ENCODE data around the gene URGCP.

- TF ChIP-seq, protein P1, sequence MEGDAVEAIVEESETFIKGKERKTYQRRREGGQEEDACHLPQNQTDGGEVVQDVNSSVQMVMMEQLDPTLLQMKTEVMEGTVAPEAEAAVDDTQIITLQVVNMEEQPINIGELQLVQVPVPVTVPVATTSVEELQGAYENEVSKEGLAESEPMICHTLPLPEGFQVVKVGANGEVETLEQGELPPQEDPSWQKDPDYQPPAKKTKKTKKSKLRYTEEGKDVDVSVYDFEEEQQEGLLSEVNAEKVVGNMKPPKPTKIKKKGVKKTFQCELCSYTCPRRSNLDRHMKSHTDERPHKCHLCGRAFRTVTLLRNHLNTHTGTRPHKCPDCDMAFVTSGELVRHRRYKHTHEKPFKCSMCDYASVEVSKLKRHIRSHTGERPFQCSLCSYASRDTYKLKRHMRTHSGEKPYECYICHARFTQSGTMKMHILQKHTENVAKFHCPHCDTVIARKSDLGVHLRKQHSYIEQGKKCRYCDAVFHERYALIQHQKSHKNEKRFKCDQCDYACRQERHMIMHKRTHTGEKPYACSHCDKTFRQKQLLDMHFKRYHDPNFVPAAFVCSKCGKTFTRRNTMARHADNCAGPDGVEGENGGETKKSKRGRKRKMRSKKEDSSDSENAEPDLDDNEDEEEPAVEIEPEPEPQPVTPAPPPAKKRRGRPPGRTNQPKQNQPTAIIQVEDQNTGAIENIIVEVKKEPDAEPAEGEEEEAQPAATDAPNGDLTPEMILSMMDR (IDR thresholded peaks at IDR 0.05) = no peak
- TF ChIP-seq MAX (CRISPR knock-in tag; IDR thresholded peaks at IDR 0.05) (no peak), TCF7 (CRISPR knock-in tag; IDR thresholded peaks at IDR 0.05; ENCODE audit: low read depth) (no peak), JUN (CRISPR knock-in tag; IDR thresholded peaks at IDR 0.05) (no peak)
These were observed 37.2 kb upstream of the URGCP start for GRCh38 chr7:43943417-43944187.

Data from WTC11 (cell line).